Peyer's patch (tissue), 4 donors: ENCODE results near the gene AGO1. TPM values are rescaled to one million over a fixed set of nuclear protein-coding genes. Genes with fewer than 3 reads are reported as not detected.

ENCODE experiments used
- DNase-seq, 3 donors: peaks; one replicate each; pipeline ENCODE4 v3.0.0-alpha.2; 2017 to 2019
- H3K27ac ChIP-seq, 4 donors: fragments of 200-600 bp; sonication (generic); one replicate each; pipeline ENCODE4 v1.5.1; 2016 to 2019
- H3K27me3 ChIP-seq, 2 donors: fragments of 200-600 bp; sonication (generic); one replicate each; pipeline ENCODE4 v1.5.1; 2019
- H3K36me3 ChIP-seq, 3 donors: fragments of 200-600 bp; sonication (generic); one replicate each; pipeline ENCODE4 v1.5.1; 2016 to 2019
- H3K4me1 ChIP-seq, 4 donors: fragments of 200-600 bp; sonication (generic); one replicate each; pipeline ENCODE4 v1.5.1; 2016 to 2019
- H3K4me3 ChIP-seq, 4 donors: fragments of 200-600 bp; sonication (generic); 1 replicate in 3 of 4; 2 replicates in 1 of 4; pipeline ENCODE4 v1.5.1; 2016 to 2019; ENCODE audit warnings: mild to moderate bottlenecking in 1 of 4
- H3K9me3 ChIP-seq, 4 donors: fragments of 200-600 bp; sonication (generic); one replicate each; pipeline ENCODE4 v1.5.1; 2016 to 2019; ENCODE audit warnings: mild to moderate bottlenecking in 1 of 4
- CTCF ChIP-seq, 6 experiments: fragments of 450-650 bp in 4 of 6; fragments of 200-600 bp in 2 of 6; sonication (generic) in 1 of 6; IDR thresholded peaks; one replicate each; pipeline ENCODE4 v1.5.1; 2017 to 2019; ENCODE audit warnings: antibody characterized with exemption in 6 of 6, mild to moderate bottlenecking in 3 of 6, moderate library complexity in 1 of 6
- POLR2A ChIP-seq, 2 donors: fragments of 450-650 bp; IDR thresholded peaks; one replicate each; pipeline ENCODE4 v1.5.1; 2017; ENCODE audit warnings: antibody characterized with exemption in 2 of 2, mild to moderate bottlenecking in 2 of 2, moderate library complexity in 2 of 2
- total RNA-seq, 4 donors: library from RNA; depleted of rRNA; stranded (reverse); fragments of >200 nt; gene quantifications; one replicate each; pipeline ENCODE4 v1.1.0, GENCODE V29; 2016

The AGO1 gene
- total RNA-seq, 4 donors from 2014 or later = 27.0 to 39.7 (median 31.7) TPM

- TF ChIP-seq CTCF (IDR thresholded peaks at IDR 0.05) (peak in 3 of 6 experiments; percentile 35 to 47 (median 37)), POLR2A (IDR thresholded peaks at IDR 0.05) (no peak)
- Histone ChIP-seq H3K27me3 (no peaks in the 10 kb centered on the region), H3K27ac (no peak overlapping the region), H3K4me1 (no peaks in the 10 kb centered on the region), H3K4me3 (no peak overlapping the region), H3K9me3 (no peaks in the 10 kb centered on the region), H3K36me3 (peaks cover 0 to 26% (median 4%) of the 10 kb centered on the region in 3 donors)
- no peak for DNase-seq
Measured at GRCh38 chr1:35857830-35858229, 25.2 kb upstream of the AGO1 start.

DNA sequence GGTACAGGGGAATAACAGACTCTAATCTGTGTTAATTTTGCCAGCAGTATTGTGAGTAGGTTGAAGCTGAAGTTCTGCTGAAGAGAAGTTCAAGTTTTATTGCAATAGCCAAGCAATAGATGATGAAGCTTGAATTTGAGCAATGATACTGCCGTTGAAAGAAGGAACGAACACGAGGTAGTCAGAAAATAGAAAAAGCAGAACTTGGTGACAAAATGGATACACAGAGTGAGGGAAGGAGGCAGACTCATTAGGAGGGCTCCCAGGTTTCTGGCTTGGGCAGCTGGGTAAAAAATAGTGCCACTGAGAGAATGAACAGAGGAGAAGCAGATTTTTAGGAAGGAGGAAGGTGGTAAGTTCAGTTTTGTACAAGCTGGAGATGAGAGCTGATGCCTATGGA, 22.3 kb upstream of the AGO1 start:
- Histone ChIP-seq H3K4me1 (no peaks in the 10 kb centered on the region), H3K27ac (no peak overlapping the region), H3K27me3 (no peaks in the 10 kb centered on the region), H3K4me3 (no peak overlapping the region), H3K36me3 (peaks cover 0 to 2% (median 0%) of the 10 kb centered on the region in 3 donors), H3K9me3 (no peaks in the 10 kb centered on the region)
- TF ChIP-seq POLR2A (IDR thresholded peaks at IDR 0.05) (no peak), CTCF (IDR thresholded peaks at IDR 0.05) (no peak)
- DNase-seq = no peak

GRCh38 chr1:35863136-35863535, 19.9 kb upstream of the AGO1 start:
- DNase-seq = no peak
- TF ChIP-seq POLR2A (IDR thresholded peaks at IDR 0.05) (no peak), CTCF (IDR thresholded peaks at IDR 0.05) (no peak)
- Histone ChIP-seq H3K9me3 (no peaks in the 10 kb centered on the region), H3K27ac (no peak overlapping the region), H3K27me3 (no peaks in the 10 kb centered on the region), H3K4me3 (no peak overlapping the region), H3K4me1 (no peaks in the 10 kb centered on the region), H3K36me3 (no peaks in the 10 kb centered on the region)

- Histone ChIP-seq H3K4me1 (no peaks in the 10 kb centered on the region), H3K27ac (no peak overlapping the region), H3K9me3 (no peaks in the 10 kb centered on the region), H3K27me3 (no peaks in the 10 kb centered on the region), H3K4me3 (no peak overlapping the region), H3K36me3 (no peaks in the 10 kb centered on the region)
- TF ChIP-seq POLR2A (IDR thresholded peaks at IDR 0.05) (no peak), CTCF (IDR thresholded peaks at IDR 0.05) (no peak)
- DNase-seq = no peak
Measured at GRCh38 chr1:35863881-35864625, 19.0 kb upstream of the AGO1 start.

GRCh38 chr1:35864813-35865212, 18.2 kb upstream of the AGO1 start:
- no peak for DNase-seq
- H3K9me3 ChIP-seq = no peaks in the 10 kb centered on the region
- no peak overlapping the region for H3K4me3 ChIP-seq
- no peaks in the 10 kb centered on the region for H3K4me1 ChIP-seq
- no peaks in the 10 kb centered on the region for H3K36me3 ChIP-seq
- no peak overlapping the region for H3K27ac ChIP-seq
- no peaks in the 10 kb centered on the region for H3K27me3 ChIP-seq
- no peak for TF ChIP-seq POLR2A (IDR thresholded peaks at IDR 0.05)
- no peak for TF ChIP-seq CTCF (IDR thresholded peaks at IDR 0.05)
